Activated naive CD4-positive, alpha-beta T cell treated with anti-CD3 and anti-CD28 coated beads, Interleukin-2, amount 10 ng/mL, durations not matched to agents 7 days and 5 days (primary cell): Measurements from ENCODE around the gene ADAMTS12.
"Not testable (repeated sequence)": the region's sequence is repeated elsewhere in the genome, so short reads cannot be mapped to it uniquely, and the experiment has no call there.

Experiments
- CTCF ChIA-PET: fragments of 350-600 bp; sonication (Branson Sonifier 250); formaldehyde crosslinking; loops from one replicate; lab custom pipeline; 2021; ENCODE audit warnings: antibody characterized with exemption; lab: Charles Lee
- DNase-seq: peaks from one replicate; pipeline ENCODE4 v3.0.0-alpha.2; 2020
- H3K27ac Mint-ChIP-seq: one replicate; pipeline ENCODE4 v1.8.0; 2021; ENCODE audit warnings: mild to moderate bottlenecking, moderate library complexity, mixed read lengths
- H3K27me3 Mint-ChIP-seq: one replicate; pipeline ENCODE4 v1.8.0; 2021; ENCODE audit warnings: mild to moderate bottlenecking, mixed read lengths
- H3K36me3 Mint-ChIP-seq: one replicate; pipeline ENCODE4 v1.8.0; 2021; ENCODE audit warnings: mixed read lengths
- H3K4me1 Mint-ChIP-seq: one replicate; pipeline ENCODE4 v1.8.0; 2021; ENCODE audit warnings: mixed read lengths
- H3K4me3 Mint-ChIP-seq: one replicate; pipeline ENCODE4 v1.8.0; 2021; ENCODE audit warnings: mild to moderate bottlenecking, moderate library complexity, mixed read lengths
- H3K9me3 Mint-ChIP-seq: one replicate; pipeline ENCODE4 v1.8.0; 2021; ENCODE audit warnings: mixed read lengths

ADAMTS12 gene

DNA sequence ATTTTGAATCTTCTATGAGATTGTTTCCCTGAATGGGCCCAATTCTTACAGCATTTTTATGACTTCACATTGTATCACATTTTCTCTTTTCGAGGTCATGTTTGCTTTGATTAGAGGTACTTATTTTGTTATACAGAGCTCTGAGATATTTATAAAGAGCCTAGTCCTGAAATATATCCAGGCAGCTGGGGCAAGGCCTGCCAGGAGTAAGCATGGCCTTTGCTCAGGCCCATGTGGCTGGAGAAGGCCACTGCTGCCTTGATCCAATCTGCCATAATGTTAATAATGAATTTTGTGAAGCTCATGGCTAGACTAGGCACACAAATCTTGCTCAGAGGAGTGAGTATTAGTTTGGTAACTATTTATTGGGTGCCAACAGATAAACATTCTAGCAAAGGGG, 355.0 kb downstream of the ADAMTS12 start:
- Mint-ChIP-seq H3K27me3 (no peaks in the 10 kb centered on the region), H3K27ac (no peak overlapping the region), H3K36me3 (no peaks in the 10 kb centered on the region), H3K4me3 (no peak overlapping the region), H3K4me1 (no peaks in the 10 kb centered on the region), H3K9me3 (no peaks in the 10 kb centered on the region)
- DNase-seq: no peak
- CTCF ChIA-PET: no interaction called here

DNA sequence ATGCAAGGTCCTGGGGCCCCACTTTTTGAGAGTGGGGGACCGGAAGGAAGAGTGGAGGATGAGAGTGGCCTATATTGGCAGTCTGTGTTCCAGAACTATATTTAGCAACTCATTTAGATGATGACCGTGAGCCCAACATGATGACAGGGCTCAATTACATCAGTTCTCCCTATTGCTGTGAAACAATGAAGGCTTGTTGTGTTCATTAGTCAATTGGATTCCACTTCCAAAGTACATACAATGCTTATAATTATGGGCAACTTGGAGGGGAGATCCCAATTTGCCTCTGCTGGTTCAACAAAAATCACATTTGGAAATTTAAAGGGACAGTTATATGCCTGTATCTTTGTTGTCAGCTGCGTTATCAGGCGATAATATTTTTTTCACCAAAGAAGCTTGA, 360.0 kb downstream of the ADAMTS12 start:
- no peaks in the 10 kb centered on the region for H3K36me3 Mint-ChIP-seq
- DNase-seq: no peak
- H3K4me1 Mint-ChIP-seq: no peaks in the 10 kb centered on the region
- no peak overlapping the region for H3K27ac Mint-ChIP-seq
- no peaks in the 10 kb centered on the region for H3K27me3 Mint-ChIP-seq
- CTCF ChIA-PET: no interaction called here
- H3K4me3 Mint-ChIP-seq: no peak overlapping the region
- no peaks in the 10 kb centered on the region for H3K9me3 Mint-ChIP-seq

DNA sequence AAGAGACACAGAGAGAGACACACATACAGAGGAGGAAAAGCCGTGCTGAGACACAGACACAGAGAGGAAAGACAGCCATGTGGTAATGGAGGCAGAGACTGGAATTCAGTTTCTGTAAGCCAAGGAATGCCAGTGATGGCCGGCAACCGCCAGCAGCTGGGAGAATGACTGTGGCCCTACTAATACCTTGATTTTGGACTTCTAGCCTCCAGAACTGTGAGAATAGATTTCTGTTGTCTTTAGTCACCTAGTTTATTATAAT, 360.8 kb downstream of the ADAMTS12 start:
- Mint-ChIP-seq H3K36me3 (no peaks in the 10 kb centered on the region), H3K4me1 (no peaks in the 10 kb centered on the region), H3K9me3 (no peaks in the 10 kb centered on the region), H3K27ac (no peak overlapping the region), H3K4me3 (no peak overlapping the region), H3K27me3 (no peaks in the 10 kb centered on the region)
- CTCF ChIA-PET: no interaction called here
- DNase-seq: no peak

DNA sequence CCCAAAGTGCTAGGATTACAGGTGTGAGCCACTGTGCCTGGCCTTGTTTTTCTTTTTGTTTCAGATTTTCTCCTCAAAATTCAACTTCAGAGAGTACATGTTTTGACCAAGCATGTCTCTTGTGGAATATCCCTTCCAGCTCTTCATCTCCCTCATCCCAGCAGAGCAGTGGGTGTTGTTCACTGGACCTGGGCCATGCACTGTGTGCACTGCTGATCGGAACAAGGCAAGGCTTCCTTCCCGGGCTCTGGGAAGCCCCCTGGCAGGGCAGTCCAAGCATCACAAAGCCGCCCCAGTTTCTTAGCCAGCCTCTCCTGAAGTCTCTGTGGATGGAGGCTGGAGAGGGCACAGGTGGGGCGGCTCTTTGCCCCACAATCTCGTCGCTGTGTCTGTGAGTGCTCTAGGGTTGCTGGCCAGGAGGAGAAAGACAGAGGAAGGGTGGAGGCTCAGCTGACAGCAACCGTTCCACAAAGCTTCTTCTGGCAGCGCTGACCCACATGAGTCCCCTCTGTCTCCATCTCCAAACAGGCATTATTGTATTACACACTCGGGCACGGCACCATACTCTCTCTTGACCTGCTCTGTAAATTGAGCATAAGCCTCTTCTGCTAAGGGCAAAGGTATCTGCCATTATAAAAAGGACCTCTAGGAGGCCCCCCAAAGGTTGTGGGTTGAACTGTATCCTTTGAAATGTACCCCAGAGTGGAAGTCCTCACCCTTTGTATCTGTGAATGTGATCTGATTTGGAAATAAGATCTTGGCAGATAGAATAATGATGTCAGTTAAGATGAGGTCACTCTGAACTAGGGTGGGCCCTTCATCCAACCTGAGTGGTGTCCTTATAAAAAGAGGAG, 361.4 kb downstream of the ADAMTS12 start:
- Mint-ChIP-seq H3K36me3 (no peaks in the 10 kb centered on the region), H3K9me3 (no peaks in the 10 kb centered on the region), H3K4me3 (no peak overlapping the region), H3K27ac (no peak overlapping the region), H3K27me3 (no peaks in the 10 kb centered on the region), H3K4me1 (no peaks in the 10 kb centered on the region)
- DNase-seq: no peak
- CTCF ChIA-PET: no interaction called here

DNA sequence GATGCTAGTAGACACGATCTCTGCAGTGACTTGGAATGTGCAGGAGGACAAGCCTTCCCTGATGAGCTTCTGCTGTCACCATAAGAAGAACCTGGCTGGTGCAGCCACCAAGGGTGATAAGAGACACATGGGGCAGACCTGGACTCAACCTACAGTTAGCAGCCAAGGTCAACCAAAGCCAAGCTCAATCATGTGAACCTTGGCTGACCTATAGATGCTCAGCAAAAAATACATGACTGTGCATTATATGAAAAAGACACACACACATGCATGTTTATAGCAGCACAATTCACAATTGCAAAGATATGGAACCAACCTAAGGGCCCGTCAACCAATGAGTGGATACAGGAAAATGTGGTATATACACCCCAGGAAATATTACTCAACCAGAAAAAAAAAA, 364.1 kb downstream of the ADAMTS12 start:
- Mint-ChIP-seq H3K27ac (no peak overlapping the region), H3K9me3 (no peaks in the 10 kb centered on the region), H3K4me3 (no peak overlapping the region), H3K4me1 (no peaks in the 10 kb centered on the region), H3K27me3 (no peaks in the 10 kb centered on the region), H3K36me3 (no peaks in the 10 kb centered on the region)
- CTCF ChIA-PET: no interaction called here
- no peak for DNase-seq

DNA sequence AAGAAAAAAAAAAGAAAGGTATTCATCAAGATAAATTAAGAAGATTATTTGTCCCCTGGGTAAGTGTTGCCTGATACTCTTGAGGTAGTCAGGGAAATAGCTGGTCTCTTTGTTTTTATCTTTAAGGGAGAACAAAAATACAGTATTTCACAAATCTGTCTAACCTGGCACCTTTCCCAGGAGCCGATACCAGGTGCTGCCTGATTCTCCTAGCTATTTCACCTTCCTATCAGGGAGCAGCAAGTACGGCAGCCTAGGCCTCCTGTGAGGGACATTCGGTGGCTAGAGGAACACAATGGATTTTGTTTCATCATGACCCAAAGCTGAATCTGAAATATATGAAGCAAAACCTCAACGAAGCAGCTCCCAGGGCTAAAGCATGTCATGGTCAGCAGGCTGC, 365.0 kb downstream of the ADAMTS12 start:
- no peaks in the 10 kb centered on the region for H3K27me3 Mint-ChIP-seq
- H3K4me3 Mint-ChIP-seq: no peak overlapping the region
- CTCF ChIA-PET: no interaction called here
- H3K36me3 Mint-ChIP-seq: no peaks in the 10 kb centered on the region
- no peaks in the 10 kb centered on the region for H3K9me3 Mint-ChIP-seq
- H3K4me1 Mint-ChIP-seq: no peaks in the 10 kb centered on the region
- DNase-seq: no peak
- no peak overlapping the region for H3K27ac Mint-ChIP-seq

DNA sequence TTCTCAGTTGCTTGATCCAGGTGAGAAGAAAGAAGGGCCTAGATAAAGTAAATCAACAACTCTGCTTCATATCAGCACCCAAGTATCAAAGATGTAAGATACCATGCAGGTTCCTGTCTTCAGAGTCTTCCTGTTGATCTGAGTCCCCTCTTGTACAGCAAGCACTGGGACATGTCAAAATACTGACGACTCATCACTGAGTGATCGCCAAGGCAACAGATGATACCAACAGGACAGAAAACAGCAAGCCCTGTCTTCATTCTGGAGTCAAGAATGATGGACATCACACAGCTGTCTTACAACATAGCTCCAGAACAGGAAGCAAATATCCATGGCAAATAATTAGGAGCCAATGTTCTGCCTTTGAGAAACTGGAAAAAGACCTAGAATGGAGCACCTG, 367.3 kb downstream of the ADAMTS12 start:
- Mint-ChIP-seq H3K4me3 (no peak overlapping the region), H3K36me3 (no peaks in the 10 kb centered on the region), H3K9me3 (no peaks in the 10 kb centered on the region), H3K27ac (no peak overlapping the region), H3K27me3 (no peaks in the 10 kb centered on the region), H3K4me1 (no peaks in the 10 kb centered on the region)
- CTCF ChIA-PET: no interaction called here
- DNase-seq: no peak

DNA sequence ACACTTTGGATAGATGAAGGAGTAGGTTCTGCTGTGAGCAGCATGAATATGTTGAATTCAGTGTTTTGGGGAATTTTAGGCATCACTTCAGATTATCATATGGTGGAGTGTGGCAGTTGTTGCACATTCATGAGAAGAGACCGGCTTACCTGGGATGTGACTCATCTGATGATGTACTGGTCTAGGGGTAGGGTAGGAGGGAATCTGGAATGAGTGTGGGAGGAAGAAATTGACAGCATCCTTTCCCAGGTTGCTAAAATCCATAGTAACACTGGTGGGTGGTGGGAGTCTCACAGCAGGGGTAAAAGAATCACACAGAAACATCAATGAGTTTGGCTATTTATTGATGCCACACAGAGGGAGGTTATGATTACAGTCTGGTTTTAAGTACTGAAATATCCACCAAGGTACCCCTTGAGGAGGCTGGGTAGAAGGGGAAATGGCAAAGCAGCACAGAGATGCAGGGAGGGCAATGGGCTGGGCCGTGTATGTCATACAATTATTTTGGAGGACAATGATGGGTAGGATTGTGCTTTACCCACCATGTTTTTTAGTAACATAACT, 368.5 kb downstream of the ADAMTS12 start:
- DNase-seq: no peak
- no peaks in the 10 kb centered on the region for H3K9me3 Mint-ChIP-seq
- no peaks in the 10 kb centered on the region for H3K27me3 Mint-ChIP-seq
- no peaks in the 10 kb centered on the region for H3K36me3 Mint-ChIP-seq
- H3K4me3 Mint-ChIP-seq: no peak overlapping the region
- H3K27ac Mint-ChIP-seq: no peak overlapping the region
- CTCF ChIA-PET: no interaction called here
- no peaks in the 10 kb centered on the region for H3K4me1 Mint-ChIP-seq

DNA sequence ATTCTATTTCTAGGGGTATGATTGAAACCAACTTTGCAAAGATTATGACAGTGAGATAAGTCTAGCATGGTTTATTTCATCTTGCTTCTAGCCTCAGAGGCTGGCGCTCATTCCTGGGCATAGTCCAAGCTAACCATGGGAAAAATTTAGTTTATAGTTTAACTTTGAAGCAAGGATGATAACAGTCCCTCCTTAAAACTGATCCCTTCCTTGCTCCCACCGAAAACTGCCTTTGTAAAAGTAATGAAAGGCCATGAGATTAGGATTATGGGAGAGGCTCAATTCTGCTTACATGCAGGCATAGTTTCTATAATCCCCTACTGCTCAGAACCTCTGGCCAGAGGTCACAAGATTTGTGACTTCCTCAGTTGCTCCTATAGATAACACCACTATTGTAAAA, 375.4 kb downstream of the ADAMTS12 start:
- Mint-ChIP-seq H3K4me3 (no peak overlapping the region), H3K27me3 (no peaks in the 10 kb centered on the region), H3K4me1 (no peaks in the 10 kb centered on the region), H3K9me3 (no peaks in the 10 kb centered on the region), H3K36me3 (no peaks in the 10 kb centered on the region), H3K27ac (no peak overlapping the region)
- no peak for DNase-seq
- CTCF ChIA-PET: no interaction called here

DNA sequence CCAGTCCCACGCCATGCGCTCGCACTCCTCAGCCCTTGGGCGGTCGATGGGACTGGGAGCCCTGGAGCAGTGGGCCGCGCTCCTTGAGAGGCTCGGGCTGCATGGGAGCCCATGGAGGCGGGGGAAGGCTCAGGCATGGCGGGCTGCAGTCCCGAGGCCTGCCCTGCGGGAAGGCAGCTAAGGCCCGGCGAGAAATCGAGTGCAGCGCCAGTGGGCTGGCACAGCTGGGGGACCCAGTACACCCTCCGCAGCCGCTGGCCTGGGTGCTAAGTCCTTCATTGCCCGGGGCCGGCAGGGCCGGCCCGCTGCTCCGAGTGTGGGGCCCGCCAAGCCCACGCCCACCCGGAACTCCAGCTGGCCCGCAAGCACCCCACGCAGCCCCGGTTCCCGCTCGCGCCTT, 376.4 kb downstream of the ADAMTS12 start:
- H3K4me1 Mint-ChIP-seq, H3K9me3 Mint-ChIP-seq, H3K27me3 Mint-ChIP-seq, CTCF ChIA-PET, H3K27ac Mint-ChIP-seq, DNase-seq, H3K4me3 Mint-ChIP-seq, H3K36me3 Mint-ChIP-seq: not testable (repeated sequence)

DNA sequence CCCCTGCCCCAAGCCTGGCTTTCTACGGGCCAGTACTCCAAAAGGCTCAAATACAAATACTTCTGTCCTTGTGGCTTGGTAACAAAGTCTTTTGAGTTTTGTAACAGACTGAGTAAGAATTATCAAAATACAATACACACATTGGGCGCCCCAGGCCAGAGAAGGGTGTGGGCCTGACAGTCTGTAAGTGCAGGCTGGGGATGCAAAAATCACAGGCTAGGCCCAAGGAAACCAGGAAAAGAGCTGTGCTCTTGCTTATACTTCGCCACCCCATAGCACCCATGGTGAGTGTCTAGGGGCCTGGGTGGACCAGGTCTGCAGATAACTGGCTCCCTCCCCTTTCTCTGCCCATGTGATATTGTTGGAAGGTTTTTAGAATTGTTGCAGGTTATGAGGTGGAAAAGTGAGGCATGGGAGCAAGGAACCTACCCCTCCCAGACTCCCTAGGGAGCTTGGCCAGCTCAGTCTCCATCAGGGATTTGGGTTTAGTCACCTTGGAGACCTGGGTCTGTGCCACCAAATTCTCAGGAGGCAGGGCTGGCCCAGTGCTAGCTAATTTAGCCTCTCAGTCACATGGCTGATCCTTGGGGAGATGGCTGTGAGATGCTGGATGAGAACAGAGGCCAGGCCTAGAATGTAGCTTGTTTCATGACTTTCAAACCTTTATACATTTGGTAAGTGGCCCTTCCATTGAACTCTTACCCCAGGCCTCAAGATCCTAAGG, 378.2 kb downstream of the ADAMTS12 start:
- CTCF ChIA-PET: no interaction called here
- Mint-ChIP-seq H3K4me3 (no peak overlapping the region), H3K27me3 (no peaks in the 10 kb centered on the region), H3K27ac (no peak overlapping the region), H3K9me3 (no peaks in the 10 kb centered on the region), H3K36me3 (no peaks in the 10 kb centered on the region), H3K4me1 (no peaks in the 10 kb centered on the region)
- DNase-seq: no peak

DNA sequence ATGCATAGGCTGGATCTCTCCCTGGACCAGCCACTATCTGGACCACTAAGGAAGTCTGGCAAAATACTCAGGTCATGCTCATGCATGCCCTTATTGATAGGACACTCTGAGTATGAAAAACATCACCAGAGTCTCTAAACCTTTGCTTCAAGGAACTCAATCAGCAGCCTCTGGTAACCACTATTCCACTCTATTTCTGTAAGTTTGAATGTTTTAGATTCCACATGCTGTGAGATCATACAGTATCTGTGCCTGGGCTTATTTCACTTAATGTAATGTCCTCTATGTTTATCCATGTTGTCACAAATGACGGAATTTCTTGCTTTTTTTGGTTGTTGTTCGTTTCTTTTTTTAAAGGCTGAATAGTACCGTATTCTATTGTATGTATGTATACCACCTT, 382.8 kb downstream of the ADAMTS12 start:
- Mint-ChIP-seq H3K27me3 (no peaks in the 10 kb centered on the region), H3K36me3 (no peaks in the 10 kb centered on the region), H3K4me1 (no peaks in the 10 kb centered on the region), H3K4me3 (no peak overlapping the region), H3K27ac (no peak overlapping the region), H3K9me3 (no peaks in the 10 kb centered on the region)
- CTCF ChIA-PET: no interaction called here
- DNase-seq: no peak

DNA sequence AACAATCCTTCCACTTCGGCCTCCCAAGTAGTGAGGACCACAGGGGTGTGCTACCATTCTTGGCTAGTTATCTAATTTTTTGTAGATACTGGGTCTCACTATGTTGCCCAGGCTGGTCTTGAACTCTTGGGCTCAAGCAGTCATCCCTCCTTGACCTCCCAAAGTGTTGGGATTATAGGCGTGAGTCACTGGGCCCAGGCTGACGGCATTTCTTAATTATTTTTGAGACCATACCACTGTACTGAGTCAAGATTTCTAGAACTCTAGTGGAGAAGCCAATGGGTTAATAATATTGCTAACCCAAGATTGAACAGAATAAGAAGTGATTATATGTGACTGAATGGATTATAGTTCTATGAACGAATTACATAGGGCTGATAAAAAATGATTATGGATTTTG, 384.4 kb downstream of the ADAMTS12 start:
- CTCF ChIA-PET: no interaction called here
- H3K27me3 Mint-ChIP-seq: no peaks in the 10 kb centered on the region
- no peaks in the 10 kb centered on the region for H3K4me1 Mint-ChIP-seq

DNA sequence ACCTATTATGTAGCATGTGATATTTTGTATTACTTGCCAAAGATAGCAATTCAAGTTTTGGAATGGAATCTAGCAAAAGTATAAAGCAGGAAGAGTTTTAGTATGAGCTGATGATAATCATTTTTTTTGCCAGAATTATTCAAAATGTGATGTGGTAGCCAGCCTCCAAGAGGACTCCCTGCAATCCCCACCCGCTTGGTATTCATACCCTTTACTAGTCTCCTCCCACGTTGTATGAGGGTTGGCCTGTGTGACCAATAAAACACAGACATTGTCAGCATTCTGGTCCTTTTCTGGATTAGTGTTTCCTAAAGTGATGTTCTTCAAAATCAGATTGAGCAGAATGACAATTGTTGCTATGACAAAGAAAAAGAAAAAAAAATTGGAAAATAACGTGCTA, 387.2 kb downstream of the ADAMTS12 start:
- no peaks in the 10 kb centered on the region for H3K36me3 Mint-ChIP-seq
- H3K4me1 Mint-ChIP-seq: no peaks in the 10 kb centered on the region
- no peak overlapping the region for H3K27ac Mint-ChIP-seq
- H3K4me3 Mint-ChIP-seq: no peak overlapping the region
- CTCF ChIA-PET: interaction anchor here (0.6 kb wide), 1 partner anchor 1353 kb away, joined by 3 read pairs; no protein-coding TSS in a partner anchor
- no peaks in the 10 kb centered on the region for H3K27me3 Mint-ChIP-seq
- H3K9me3 Mint-ChIP-seq: no peaks in the 10 kb centered on the region
- DNase-seq: no peak

More for the DNA sequence above, 384.4 kb downstream of the ADAMTS12 start:
- H3K4me3 Mint-ChIP-seq: no peak overlapping the region
- no peak for DNase-seq
- no peak overlapping the region for H3K27ac Mint-ChIP-seq
- H3K9me3 Mint-ChIP-seq: no peaks in the 10 kb centered on the region
- no peaks in the 10 kb centered on the region for H3K36me3 Mint-ChIP-seq

DNA sequence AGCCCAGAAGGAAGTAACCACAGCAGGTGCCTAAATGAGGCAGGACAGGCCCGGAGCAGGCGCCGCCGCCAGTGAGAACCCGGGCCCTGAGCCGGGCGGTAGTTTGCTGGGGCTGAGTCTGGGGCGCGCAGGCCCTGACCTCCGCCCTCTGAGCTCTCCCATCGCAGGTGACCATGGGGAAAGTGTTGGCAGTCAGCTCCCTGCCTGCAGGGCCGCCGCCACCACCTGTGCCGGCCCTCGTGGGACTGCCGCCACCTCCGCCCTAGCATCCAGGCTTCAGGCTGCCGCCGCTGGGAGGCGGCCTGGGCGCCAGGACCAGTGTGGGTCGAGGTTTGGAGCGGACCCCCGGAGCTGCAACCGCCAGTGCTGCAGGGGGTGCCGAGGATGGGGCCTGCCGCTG, 389.9 kb downstream of the ADAMTS12 start:
- CTCF ChIA-PET: no interaction called here
- Mint-ChIP-seq H3K36me3 (no peaks in the 10 kb centered on the region), H3K4me1 (no peaks in the 10 kb centered on the region), H3K9me3 (no peaks in the 10 kb centered on the region), H3K27ac (no peak overlapping the region), H3K4me3 (no peak overlapping the region), H3K27me3 (no peaks in the 10 kb centered on the region)
- DNase-seq: no peak
